OCI-LY3 (cell line): ENCODE measurements around the gene VPS35L.

Experiments used
- EZH2phosphoT487 ChIP-seq: fragments of 200-600 bp; shearing (Covaris generic); IDR thresholded peaks from 2 replicates; pipeline ENCODE4 v1.6.1; 2018; ENCODE audit warnings: antibody characterized with exemption, mixed run types, low read depth
- TF ChIP-seq, protein P1 (sequence below): fragments of 200-600, 300-600 bp; sonication (generic); IDR thresholded peaks from 2 replicates; pipeline ENCODE4 v1.5.1; 2014; ENCODE audit warnings: antibody characterized with exemption, low read length, low read depth

DNA sequence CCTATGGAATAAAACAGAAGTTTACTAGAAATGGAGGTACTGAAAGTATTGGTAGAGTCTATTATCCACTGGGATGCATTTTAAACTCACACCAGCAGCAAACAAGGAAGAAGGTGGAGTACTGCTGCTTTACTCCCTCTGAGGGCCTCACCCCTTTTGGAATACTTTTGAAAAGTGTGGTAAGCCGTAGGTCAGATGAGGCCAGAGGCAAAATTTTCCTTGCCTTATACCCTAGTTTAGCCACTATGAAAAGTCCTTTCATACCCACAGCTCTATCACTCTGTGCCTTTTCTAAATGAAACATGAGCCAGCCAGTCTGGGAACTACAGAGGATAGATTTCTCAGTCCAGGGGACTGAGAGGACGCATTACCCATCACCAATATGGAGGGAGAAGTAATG, 47.6 kb upstream of the VPS35L start:
- TF ChIP-seq, protein P1, sequence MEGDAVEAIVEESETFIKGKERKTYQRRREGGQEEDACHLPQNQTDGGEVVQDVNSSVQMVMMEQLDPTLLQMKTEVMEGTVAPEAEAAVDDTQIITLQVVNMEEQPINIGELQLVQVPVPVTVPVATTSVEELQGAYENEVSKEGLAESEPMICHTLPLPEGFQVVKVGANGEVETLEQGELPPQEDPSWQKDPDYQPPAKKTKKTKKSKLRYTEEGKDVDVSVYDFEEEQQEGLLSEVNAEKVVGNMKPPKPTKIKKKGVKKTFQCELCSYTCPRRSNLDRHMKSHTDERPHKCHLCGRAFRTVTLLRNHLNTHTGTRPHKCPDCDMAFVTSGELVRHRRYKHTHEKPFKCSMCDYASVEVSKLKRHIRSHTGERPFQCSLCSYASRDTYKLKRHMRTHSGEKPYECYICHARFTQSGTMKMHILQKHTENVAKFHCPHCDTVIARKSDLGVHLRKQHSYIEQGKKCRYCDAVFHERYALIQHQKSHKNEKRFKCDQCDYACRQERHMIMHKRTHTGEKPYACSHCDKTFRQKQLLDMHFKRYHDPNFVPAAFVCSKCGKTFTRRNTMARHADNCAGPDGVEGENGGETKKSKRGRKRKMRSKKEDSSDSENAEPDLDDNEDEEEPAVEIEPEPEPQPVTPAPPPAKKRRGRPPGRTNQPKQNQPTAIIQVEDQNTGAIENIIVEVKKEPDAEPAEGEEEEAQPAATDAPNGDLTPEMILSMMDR, result no peak
- TF ChIP-seq EZH2phosphoT487, result no peak
